ENCODE measurements around the gene CMC2.

Gene CMC2

GRCh38 chr16:81012974-81013373 lies 6.3 kb upstream of the CMC2 start:
- no peaks in the 10 kb centered on the region for H3K27me3 Mint-ChIP-seq
- peaks cover 10% of the 10 kb centered on the region for H3K36me3 Mint-ChIP-seq
- DNase-seq (ENCODE audit: low spot score in 2 of 2) (no peak), ATAC-seq (ENCODE audit: low read depth) (no peak)
- H3K4me1 Mint-ChIP-seq, result no peaks in the 10 kb centered on the region
- no peaks in the 10 kb centered on the region for H3K9me3 Mint-ChIP-seq
- no peak overlapping the region for H3K4me3 Mint-ChIP-seq
- H3K27ac Mint-ChIP-seq, result no peak overlapping the region

- H3K36me3 Mint-ChIP-seq, result peaks cover 4% of the 10 kb centered on the region
Observed at GRCh38 chr16:81008505-81008789, 1.8 kb upstream of the CMC2 start.

GRCh38 chr16:81006211-81006812 lies 373 bp downstream of the CMC2 start:
- H3K27ac Mint-ChIP-seq, result peak overlapping the region; percentile 100
- H3K9me3 Mint-ChIP-seq, result no peaks in the 10 kb centered on the region
- peaks cover 2% of the 10 kb centered on the region for H3K36me3 Mint-ChIP-seq
- H3K4me3 Mint-ChIP-seq, result peak overlapping the region; percentile 99
- ATAC-seq (ENCODE audit: low read depth) (peak; percentile 12), DNase-seq (ENCODE audit: low spot score in 2 of 2) (no peak)
- no peaks in the 10 kb centered on the region for H3K27me3 Mint-ChIP-seq
- H3K4me1 Mint-ChIP-seq, result peaks cover 26% of the 10 kb centered on the region

More at GRCh38 chr16:81008505-81008789, 1.8 kb upstream of the CMC2 start:
- Mint-ChIP-seq H3K27ac (no peak overlapping the region), H3K9me3 (no peaks in the 10 kb centered on the region), H3K27me3 (no peaks in the 10 kb centered on the region), H3K4me3 (peak overlapping the region; percentile 99), H3K4me1 (peaks cover 16% of the 10 kb centered on the region)
- ATAC-seq (ENCODE audit: low read depth), result no peak
- DNase-seq (ENCODE audit: low spot score in 2 of 2), result no peak

- ATAC-seq (ENCODE audit: low read depth), result no peak
- Mint-ChIP-seq H3K27ac (peak overlapping the region; percentile 100), H3K9me3 (no peaks in the 10 kb centered on the region), H3K4me3 (peak overlapping the region; percentile 99), H3K4me1 (peaks cover 28% of the 10 kb centered on the region), H3K27me3 (no peaks in the 10 kb centered on the region), H3K36me3 (peaks cover 5% of the 10 kb centered on the region)
- DNase-seq (ENCODE audit: low spot score in 2 of 2), result no peak
Observed at GRCh38 chr16:81005610-81006161, 999 bp downstream of the CMC2 start.

- H3K4me1 Mint-ChIP-seq, result peaks cover 30% of the 10 kb centered on the region
- H3K9me3 Mint-ChIP-seq, result no peaks in the 10 kb centered on the region
- H3K27me3 Mint-ChIP-seq, result no peaks in the 10 kb centered on the region
- H3K4me3 Mint-ChIP-seq, result peak overlapping the region; percentile 79
- DNase-seq (ENCODE audit: low spot score in 2 of 2) (peak in 1 of 2 donors; percentile 47), ATAC-seq (ENCODE audit: low read depth) (no peak)
- H3K36me3 Mint-ChIP-seq, result peaks cover 6% of the 10 kb centered on the region
- peak overlapping the region; percentile 55 for H3K27ac Mint-ChIP-seq
Observed at GRCh38 chr16:81004646-81005353, 1.9 kb downstream of the CMC2 start.

GRCh38 chr16:81003610-81004460 lies 2.9 kb downstream of the CMC2 start:
- peak overlapping the region; percentile 35 for H3K27ac Mint-ChIP-seq
- H3K4me3 Mint-ChIP-seq, result peak overlapping the region; percentile 79
- peaks cover 38% of the 10 kb centered on the region for H3K4me1 Mint-ChIP-seq
- no peaks in the 10 kb centered on the region for H3K9me3 Mint-ChIP-seq
- H3K27me3 Mint-ChIP-seq, result no peaks in the 10 kb centered on the region
- ATAC-seq (ENCODE audit: low read depth) (no peak), DNase-seq (ENCODE audit: low spot score in 2 of 2) (no peak)
- peaks cover 8% of the 10 kb centered on the region for H3K36me3 Mint-ChIP-seq

GRCh38 chr16:81003064-81003463 lies 3.6 kb downstream of the CMC2 start:
- H3K27ac Mint-ChIP-seq, result no peak overlapping the region

GRCh38 chr16:81001330-81001729 lies 5.4 kb downstream of the CMC2 start:
- H3K27ac Mint-ChIP-seq, result no peak overlapping the region
- ATAC-seq (ENCODE audit: low read depth) (no peak), DNase-seq (ENCODE audit: low spot score in 2 of 2) (no peak)
- H3K36me3 Mint-ChIP-seq, result peaks cover 8% of the 10 kb centered on the region
- no peaks in the 10 kb centered on the region for H3K9me3 Mint-ChIP-seq
- H3K27me3 Mint-ChIP-seq, result no peaks in the 10 kb centered on the region
- H3K4me1 Mint-ChIP-seq, result peaks cover 47% of the 10 kb centered on the region
- no peak overlapping the region for H3K4me3 Mint-ChIP-seq

More at GRCh38 chr16:81003064-81003463, 3.6 kb downstream of the CMC2 start:
- H3K4me3 Mint-ChIP-seq, result no peak overlapping the region
- H3K27me3 Mint-ChIP-seq, result no peaks in the 10 kb centered on the region
- H3K4me1 Mint-ChIP-seq, result peaks cover 40% of the 10 kb centered on the region
- DNase-seq (ENCODE audit: low spot score in 2 of 2), result no peak
- H3K9me3 Mint-ChIP-seq, result no peaks in the 10 kb centered on the region
- peaks cover 8% of the 10 kb centered on the region for H3K36me3 Mint-ChIP-seq
- ATAC-seq (ENCODE audit: low read depth), result no peak

- no peak overlapping the region for H3K27ac Mint-ChIP-seq
- no peaks in the 10 kb centered on the region for H3K9me3 Mint-ChIP-seq
- H3K4me3 Mint-ChIP-seq, result no peak overlapping the region
- peaks cover 8% of the 10 kb centered on the region for H3K36me3 Mint-ChIP-seq
- ATAC-seq (ENCODE audit: low read depth) (no peak), DNase-seq (ENCODE audit: low spot score in 2 of 2) (no peak)
- H3K4me1 Mint-ChIP-seq, result peaks cover 46% of the 10 kb centered on the region
- H3K27me3 Mint-ChIP-seq, result no peaks in the 10 kb centered on the region
Observed at GRCh38 chr16:81000873-81001272, 5.8 kb downstream of the CMC2 start.

GRCh38 chr16:80997964-80998620 lies 8.6 kb downstream of the CMC2 start:
- DNase-seq (ENCODE audit: low spot score in 2 of 2), result no peak
- no peak for ATAC-seq (ENCODE audit: low read depth)
- Mint-ChIP-seq H3K27ac (peak overlapping the region; percentile 53), H3K27me3 (no peaks in the 10 kb centered on the region), H3K4me1 (peaks cover 31% of the 10 kb centered on the region), H3K36me3 (peaks cover 12% of the 10 kb centered on the region), H3K9me3 (no peaks in the 10 kb centered on the region), H3K4me3 (no peak overlapping the region)

GRCh38 chr16:80997139-80997798 lies 9.4 kb downstream of the CMC2 start:
- Mint-ChIP-seq H3K36me3 (peaks cover 12% of the 10 kb centered on the region), H3K27me3 (no peaks in the 10 kb centered on the region), H3K4me3 (peak overlapping the region; percentile 91), H3K4me1 (peaks cover 27% of the 10 kb centered on the region), H3K27ac (peak overlapping the region; percentile 90), H3K9me3 (no peaks in the 10 kb centered on the region)
- ATAC-seq (ENCODE audit: low read depth) (peak; percentile 47), DNase-seq (ENCODE audit: low spot score in 2 of 2) (no peak)

GRCh38 chr16:80996688-80997138 lies 10.0 kb downstream of the CMC2 start:
- H3K4me1 Mint-ChIP-seq, result peaks cover 25% of the 10 kb centered on the region
- H3K9me3 Mint-ChIP-seq, result no peaks in the 10 kb centered on the region
- H3K27me3 Mint-ChIP-seq, result no peaks in the 10 kb centered on the region
- peak overlapping the region; percentile 90 for H3K27ac Mint-ChIP-seq
- ATAC-seq (ENCODE audit: low read depth) (no peak), DNase-seq (ENCODE audit: low spot score in 2 of 2) (no peak)
- H3K4me3 Mint-ChIP-seq, result peak overlapping the region; percentile 91
- H3K36me3 Mint-ChIP-seq, result peaks cover 13% of the 10 kb centered on the region

GRCh38 chr16:80994451-80994850 lies 12.2 kb downstream of the CMC2 start:
- Mint-ChIP-seq H3K4me3 (no peak overlapping the region), H3K4me1 (peaks cover 17% of the 10 kb centered on the region), H3K36me3 (peaks cover 14% of the 10 kb centered on the region), H3K27ac (no peak overlapping the region), H3K9me3 (no peaks in the 10 kb centered on the region), H3K27me3 (no peaks in the 10 kb centered on the region)
- no peak for DNase-seq (ENCODE audit: low spot score in 2 of 2)
- ATAC-seq (ENCODE audit: low read depth), result no peak

All from memory B cell (primary cell).